Measurements from ENCODE around the gene VEPH1.
"Not testable (repeated sequence)": the region's sequence is repeated elsewhere in the genome, so short reads cannot be mapped to it uniquely, and the experiment has no call there.

The VEPH1 gene

GRCh38 chr3:157348304-157349075 is 154.7 kb downstream of the VEPH1 start:
- not testable (repeated sequence) for H3K27me3 ChIP-seq (ENCODE audit: control insufficient read depth, insufficient read depth, low read length); H3K4me1 ChIP-seq (ENCODE audit: control insufficient read depth, insufficient read depth, low read length); H3K4me3 ChIP-seq (ENCODE audit: low read depth, low read length); H3K27ac ChIP-seq (ENCODE audit: low read depth, low read length); H3K9me3 ChIP-seq (ENCODE audit: control insufficient read depth, insufficient read depth, low read depth, low read length); H3K36me3 ChIP-seq (ENCODE audit: control insufficient read depth, insufficient read depth, low read length); H3K9ac ChIP-seq (ENCODE audit: low read length)

GRCh38 chr3:157347577-157348303 is 155.5 kb downstream of the VEPH1 start:
- H3K4me3 ChIP-seq (ENCODE audit: low read depth, low read length), result no peak overlapping the region
- no peaks in the 10 kb centered on the region for H3K36me3 ChIP-seq (ENCODE audit: control insufficient read depth, insufficient read depth, low read length)
- H3K9me3 ChIP-seq (ENCODE audit: control insufficient read depth, insufficient read depth, low read depth, low read length), result no peaks in the 10 kb centered on the region
- H3K4me1 ChIP-seq (ENCODE audit: control insufficient read depth, insufficient read depth, low read length), result no peaks in the 10 kb centered on the region
- H3K27ac ChIP-seq (ENCODE audit: low read depth, low read length), result no peak overlapping the region
- H3K9ac ChIP-seq (ENCODE audit: low read length), result no peak overlapping the region
- no peaks in the 10 kb centered on the region for H3K27me3 ChIP-seq (ENCODE audit: control insufficient read depth, insufficient read depth, low read length)

- H3K4me3 ChIP-seq (ENCODE audit: low read depth, low read length), result no peak overlapping the region
- H3K27ac ChIP-seq (ENCODE audit: low read depth, low read length), result no peak overlapping the region
- H3K36me3 ChIP-seq (ENCODE audit: control insufficient read depth, insufficient read depth, low read length), result no peaks in the 10 kb centered on the region
- H3K9ac ChIP-seq (ENCODE audit: low read length), result no peak overlapping the region
- H3K9me3 ChIP-seq (ENCODE audit: control insufficient read depth, insufficient read depth, low read depth, low read length), result peaks cover 22% of the 10 kb centered on the region
- H3K4me1 ChIP-seq (ENCODE audit: control insufficient read depth, insufficient read depth, low read length), result peaks cover 19% of the 10 kb centered on the region
- H3K27me3 ChIP-seq (ENCODE audit: control insufficient read depth, insufficient read depth, low read length), result no peaks in the 10 kb centered on the region
Measured at GRCh38 chr3:157336252-157337009, 166.8 kb downstream of the VEPH1 start.

GRCh38 chr3:157335233-157336076 is 167.8 kb downstream of the VEPH1 start:
- Histone ChIP-seq H3K27me3 (ENCODE audit: control insufficient read depth, insufficient read depth, low read length) (no peaks in the 10 kb centered on the region), H3K9ac (ENCODE audit: low read length) (no peak overlapping the region), H3K27ac (ENCODE audit: low read depth, low read length) (no peak overlapping the region), H3K9me3 (ENCODE audit: control insufficient read depth, insufficient read depth, low read depth, low read length) (peaks cover 20% of the 10 kb centered on the region), H3K36me3 (ENCODE audit: control insufficient read depth, insufficient read depth, low read length) (no peaks in the 10 kb centered on the region), H3K4me1 (ENCODE audit: control insufficient read depth, insufficient read depth, low read length) (peaks cover 19% of the 10 kb centered on the region), H3K4me3 (ENCODE audit: low read depth, low read length) (no peak overlapping the region; the same call in 1 of the 2 replicates)

- H3K27me3 ChIP-seq (ENCODE audit: control insufficient read depth, insufficient read depth, low read length), result no peaks in the 10 kb centered on the region
- no peak overlapping the region for H3K27ac ChIP-seq (ENCODE audit: low read depth, low read length)
- no peaks in the 10 kb centered on the region for H3K36me3 ChIP-seq (ENCODE audit: control insufficient read depth, insufficient read depth, low read length)
- H3K4me1 ChIP-seq (ENCODE audit: control insufficient read depth, insufficient read depth, low read length), result peaks cover 19% of the 10 kb centered on the region
- peaks cover 1% of the 10 kb centered on the region for H3K9me3 ChIP-seq (ENCODE audit: control insufficient read depth, insufficient read depth, low read depth, low read length)
- no peak overlapping the region for H3K4me3 ChIP-seq (ENCODE audit: low read depth, low read length)
- H3K9ac ChIP-seq (ENCODE audit: low read length), result no peak overlapping the region
Measured at GRCh38 chr3:157333551-157333991, 169.6 kb downstream of the VEPH1 start.

- Histone ChIP-seq H3K9ac (ENCODE audit: low read length) (no peak overlapping the region), H3K36me3 (ENCODE audit: control insufficient read depth, insufficient read depth, low read length) (no peaks in the 10 kb centered on the region), H3K27ac (ENCODE audit: low read depth, low read length) (no peak overlapping the region), H3K9me3 (ENCODE audit: control insufficient read depth, insufficient read depth, low read depth, low read length) (no peaks in the 10 kb centered on the region), H3K4me1 (ENCODE audit: control insufficient read depth, insufficient read depth, low read length) (peaks cover 8% of the 10 kb centered on the region), H3K27me3 (ENCODE audit: control insufficient read depth, insufficient read depth, low read length) (no peaks in the 10 kb centered on the region), H3K4me3 (ENCODE audit: low read depth, low read length) (no peak overlapping the region)
Measured at GRCh38 chr3:157330206-157330605, 173.0 kb downstream of the VEPH1 start.

GRCh38 chr3:157329551-157329950 is 173.7 kb downstream of the VEPH1 start:
- Histone ChIP-seq H3K9me3 (ENCODE audit: control insufficient read depth, insufficient read depth, low read depth, low read length) (no peaks in the 10 kb centered on the region), H3K36me3 (ENCODE audit: control insufficient read depth, insufficient read depth, low read length) (no peaks in the 10 kb centered on the region), H3K9ac (ENCODE audit: low read length) (no peak overlapping the region), H3K4me1 (ENCODE audit: control insufficient read depth, insufficient read depth, low read length) (peaks cover 1% of the 10 kb centered on the region), H3K4me3 (ENCODE audit: low read depth, low read length) (no peak overlapping the region), H3K27me3 (ENCODE audit: control insufficient read depth, insufficient read depth, low read length) (no peaks in the 10 kb centered on the region), H3K27ac (ENCODE audit: low read depth, low read length) (no peak overlapping the region)

GRCh38 chr3:157327837-157328236 is 175.4 kb downstream of the VEPH1 start:
- no peak overlapping the region for H3K27ac ChIP-seq (ENCODE audit: low read depth, low read length)
- H3K36me3 ChIP-seq (ENCODE audit: control insufficient read depth, insufficient read depth, low read length), result no peaks in the 10 kb centered on the region
- no peak overlapping the region for H3K4me3 ChIP-seq (ENCODE audit: low read depth, low read length)
- no peak overlapping the region for H3K9ac ChIP-seq (ENCODE audit: low read length)
- H3K27me3 ChIP-seq (ENCODE audit: control insufficient read depth, insufficient read depth, low read length), result no peaks in the 10 kb centered on the region
- H3K4me1 ChIP-seq (ENCODE audit: control insufficient read depth, insufficient read depth, low read length), result no peaks in the 10 kb centered on the region
- H3K9me3 ChIP-seq (ENCODE audit: control insufficient read depth, insufficient read depth, low read depth, low read length), result no peaks in the 10 kb centered on the region

- Histone ChIP-seq H3K27me3 (ENCODE audit: control insufficient read depth, insufficient read depth, low read length) (no peaks in the 10 kb centered on the region), H3K36me3 (ENCODE audit: control insufficient read depth, insufficient read depth, low read length) (no peaks in the 10 kb centered on the region), H3K9ac (ENCODE audit: low read length) (no peak overlapping the region), H3K27ac (ENCODE audit: low read depth, low read length) (no peak overlapping the region), H3K9me3 (ENCODE audit: control insufficient read depth, insufficient read depth, low read depth, low read length) (no peaks in the 10 kb centered on the region), H3K4me1 (ENCODE audit: control insufficient read depth, insufficient read depth, low read length) (no peaks in the 10 kb centered on the region), H3K4me3 (ENCODE audit: low read depth, low read length) (no peak overlapping the region)
Measured at GRCh38 chr3:157327018-157327417, 176.2 kb downstream of the VEPH1 start.

GRCh38 chr3:157324869-157325268 is 178.3 kb downstream of the VEPH1 start:
- not testable (repeated sequence) for H3K36me3 ChIP-seq (ENCODE audit: control insufficient read depth, insufficient read depth, low read length); H3K4me1 ChIP-seq (ENCODE audit: control insufficient read depth, insufficient read depth, low read length); H3K4me3 ChIP-seq (ENCODE audit: low read depth, low read length); H3K27ac ChIP-seq (ENCODE audit: low read depth, low read length); H3K27me3 ChIP-seq (ENCODE audit: control insufficient read depth, insufficient read depth, low read length); H3K9me3 ChIP-seq (ENCODE audit: control insufficient read depth, insufficient read depth, low read depth, low read length); H3K9ac ChIP-seq (ENCODE audit: low read length)
